ENCODE results near the gene CGB8. TPM values are rescaled to one million over a fixed set of nuclear protein-coding genes. Genes with fewer than 3 reads are reported as not detected.
"Not testable (repeated sequence)": the region's sequence is repeated elsewhere in the genome, so short reads cannot be mapped to it uniquely, and the experiment has no call there.

The CGB8 gene
- total RNA-seq, 4 donors from 2014 or later, result not detected

GRCh38 chr19:49036815-49037214 lies 12.1 kb downstream of the CGB8 start, which contains the start of gene CGB1:
TSS of gene CGB1 (minus strand) at chr19:49036895. CDS start at chr19:49036711, 184 bp downstream.
- H3K36me3 ChIP-seq; intact Hi-C loops (cut with DNase I; ENCODE audit: low total_unique reads); DNase-seq; H3K4me1 ChIP-seq; H3K27ac ChIP-seq; H3K27me3 ChIP-seq; H3K9me3 ChIP-seq; in situ Hi-C loops (cut with MboI; ENCODE audit: low sequenced_read_pairs in 4 of 4); H3K4me3 ChIP-seq: not testable (repeated sequence)
- ATAC-seq, result peak in 1 of 2 donors; percentile 39
- peak in 3 of 5 experiments; percentile 46 to 54 (median 47) for TF ChIP-seq CTCF (IDR thresholded peaks at IDR 0.05 in 4 of 5, conservative IDR thresholded peaks at IDR 0.05 in 1 of 5)

- H3K4me1 ChIP-seq; in situ Hi-C loops (cut with MboI; ENCODE audit: low sequenced_read_pairs in 4 of 4); ATAC-seq; H3K27ac ChIP-seq; intact Hi-C loops (cut with DNase I; ENCODE audit: low total_unique reads); H3K36me3 ChIP-seq; H3K4me3 ChIP-seq; H3K9me3 ChIP-seq; DNase-seq; H3K27me3 ChIP-seq: not testable (repeated sequence)
- TF ChIP-seq CTCF (IDR thresholded peaks at IDR 0.05 in 4 of 5, conservative IDR thresholded peaks at IDR 0.05 in 1 of 5), result peak in 3 of 5 experiments; percentile 20 to 39 (median 37)
These were observed 17.1 kb downstream of the CGB8 start, which contains the start of gene CGB2 for GRCh38 chr19:49031642-49032301. TSS of gene CGB2 (plus strand) at chr19:49031890. CDS start at chr19:49032096, 206 bp downstream.

GRCh38 chr19:49030323-49030722 lies 18.6 kb downstream of the CGB8 start:
- DNase-seq; H3K4me3 ChIP-seq; intact Hi-C loops (cut with DNase I; ENCODE audit: low total_unique reads); H3K9me3 ChIP-seq; in situ Hi-C loops (cut with MboI; ENCODE audit: low sequenced_read_pairs in 4 of 4); H3K4me1 ChIP-seq; ATAC-seq; H3K36me3 ChIP-seq; H3K27me3 ChIP-seq; H3K27ac ChIP-seq: not testable (repeated sequence)

- ATAC-seq; in situ Hi-C loops (cut with MboI; ENCODE audit: low sequenced_read_pairs in 4 of 4); H3K27me3 ChIP-seq; H3K9me3 ChIP-seq; H3K36me3 ChIP-seq; H3K4me1 ChIP-seq; H3K4me3 ChIP-seq; H3K27ac ChIP-seq; DNase-seq; intact Hi-C loops (cut with DNase I; ENCODE audit: low total_unique reads): not testable (repeated sequence)
These were observed 19.2 kb downstream of the CGB8 start for GRCh38 chr19:49029749-49030148.

- in situ Hi-C loops (cut with MboI; ENCODE audit: low sequenced_read_pairs in 4 of 4), result not testable (repeated sequence)
These were observed 20.2 kb downstream of the CGB8 start for GRCh38 chr19:49028686-49029085.

GRCh38 chr19:49025599-49025998 lies 23.3 kb downstream of the CGB8 start:
- H3K4me3 ChIP-seq; H3K4me1 ChIP-seq; in situ Hi-C loops (cut with MboI; ENCODE audit: low sequenced_read_pairs in 4 of 4); H3K9me3 ChIP-seq; ATAC-seq; H3K27ac ChIP-seq; H3K36me3 ChIP-seq; DNase-seq; H3K27me3 ChIP-seq; intact Hi-C loops (cut with DNase I; ENCODE audit: low total_unique reads): not testable (repeated sequence)

More at GRCh38 chr19:49028686-49029085, 20.2 kb downstream of the CGB8 start:
- H3K4me3 ChIP-seq; DNase-seq; H3K9me3 ChIP-seq; H3K27me3 ChIP-seq; H3K27ac ChIP-seq; H3K36me3 ChIP-seq; intact Hi-C loops (cut with DNase I; ENCODE audit: low total_unique reads); ATAC-seq; H3K4me1 ChIP-seq: not testable (repeated sequence)

DNA sequence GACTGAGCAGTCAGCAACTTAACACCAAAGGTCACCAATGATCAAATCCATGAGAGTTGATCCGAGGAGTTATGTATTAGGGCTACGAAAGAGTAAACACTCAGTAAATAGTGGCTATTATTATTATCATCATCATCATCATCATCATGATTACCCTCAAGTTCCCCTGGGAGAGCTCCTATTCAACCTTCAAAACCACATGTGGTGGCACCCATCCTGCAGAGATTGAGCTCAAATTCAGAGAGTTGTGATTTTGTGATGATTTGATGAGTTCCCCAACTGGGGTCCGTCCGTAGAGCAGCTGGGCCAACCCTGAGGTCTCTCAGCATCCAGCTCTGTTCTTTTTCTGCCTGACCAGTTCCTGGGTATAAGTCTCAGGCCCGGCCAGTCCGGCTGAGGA lies 23.8 kb downstream of the CGB8 start:
- in situ Hi-C loops (cut with MboI; ENCODE audit: low sequenced_read_pairs in 4 of 4), result not testable (repeated sequence)

DNA sequence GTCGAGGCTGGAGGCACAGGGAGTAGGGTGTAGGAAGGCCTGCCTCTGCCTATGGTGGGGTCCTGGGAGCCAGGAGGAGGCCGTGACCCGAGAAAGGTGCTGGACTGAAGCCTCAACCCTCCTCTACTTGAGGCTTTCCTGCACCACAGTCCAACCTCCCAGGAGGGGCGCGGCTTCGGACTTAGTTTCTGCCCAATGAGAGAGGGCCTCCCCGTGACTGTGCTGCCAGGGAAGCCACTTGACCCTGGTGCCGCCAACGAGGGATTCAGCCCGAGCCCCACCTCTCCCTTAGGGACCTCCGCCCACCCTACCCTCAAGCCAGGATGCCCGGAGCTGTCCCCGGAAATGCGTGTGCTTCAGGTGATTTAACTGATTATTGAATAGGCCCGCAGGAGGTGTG lies 24.7 kb downstream of the CGB8 start, which contains the start of gene CGB3:
TSS of gene CGB3 (minus strand) at position 101 of the 400 bp plus-strand sequence. CDS start 362 bp downstream, outside the sequence.
- in situ Hi-C loops (cut with MboI; ENCODE audit: low sequenced_read_pairs in 4 of 4); H3K4me3 ChIP-seq; H3K27me3 ChIP-seq; intact Hi-C loops (cut with DNase I; ENCODE audit: low total_unique reads); DNase-seq; H3K36me3 ChIP-seq; H3K27ac ChIP-seq; H3K9me3 ChIP-seq; H3K4me1 ChIP-seq; ATAC-seq: not testable (repeated sequence)

More for the DNA sequence above, 23.8 kb downstream of the CGB8 start:
- intact Hi-C loops (cut with DNase I; ENCODE audit: low total_unique reads); H3K27me3 ChIP-seq; ATAC-seq; H3K9me3 ChIP-seq; H3K4me3 ChIP-seq; H3K36me3 ChIP-seq; DNase-seq; H3K27ac ChIP-seq; H3K4me1 ChIP-seq: not testable (repeated sequence)

Data from gastrocnemius medialis (tissue), 4 donors.